NCI-H748 treated with DMSO at 0.1 percent for 48 hours (cell line): ENCODE results near the gene OCA2.

Experiments used
- DNase-seq: peaks from one replicate; lab custom pipeline; 2025; lab: John Stamatoyannopoulos, UW

OCA2 gene

GRCh38 chr15:28120359-28120640 is 21.2 kb upstream of the OCA2 start:
- no peak for DNase-seq

- DNase-seq: no peak
Measured at GRCh38 chr15:28118531-28118930, 19.4 kb upstream of the OCA2 start.

- no peak for DNase-seq
Measured at GRCh38 chr15:28118083-28118482, 19.0 kb upstream of the OCA2 start.

- DNase-seq: no peak
Measured at GRCh38 chr15:28117432-28117990, 18.4 kb upstream of the OCA2 start.

GRCh38 chr15:28116521-28117431 is 17.7 kb upstream of the OCA2 start:
- DNase-seq: no peak

- no peak for DNase-seq
Measured at GRCh38 chr15:28115871-28116270, 16.8 kb upstream of the OCA2 start.

- DNase-seq: no peak
Measured at GRCh38 chr15:28114721-28115622, 15.9 kb upstream of the OCA2 start.

- no peak for DNase-seq
Measured at GRCh38 chr15:28114114-28114455, 15.0 kb upstream of the OCA2 start.

GRCh38 chr15:28113394-28114113 is 14.4 kb upstream of the OCA2 start:
- no peak for DNase-seq

- no peak for DNase-seq
Measured at GRCh38 chr15:28112962-28113361, 13.8 kb upstream of the OCA2 start.

- no peak for DNase-seq
Measured at GRCh38 chr15:28112101-28112760, 13.1 kb upstream of the OCA2 start.

- no peak for DNase-seq
Measured at GRCh38 chr15:28111543-28111942, 12.4 kb upstream of the OCA2 start.

GRCh38 chr15:28110481-28110881 is 11.4 kb upstream of the OCA2 start:
- DNase-seq: no peak

- no peak for DNase-seq
Measured at GRCh38 chr15:28109626-28110455, 10.7 kb upstream of the OCA2 start.

- no peak for DNase-seq
Measured at GRCh38 chr15:28107904-28108275, 8.8 kb upstream of the OCA2 start.

- no peak for DNase-seq
Measured at GRCh38 chr15:28107111-28107903, 8.2 kb upstream of the OCA2 start.

GRCh38 chr15:28106294-28107110 is 7.4 kb upstream of the OCA2 start:
- no peak for DNase-seq

- no peak for DNase-seq
Measured at GRCh38 chr15:28105793-28106192, 6.7 kb upstream of the OCA2 start.

- DNase-seq: no peak
Measured at GRCh38 chr15:28105224-28105791, 6.2 kb upstream of the OCA2 start.
